Measurements from ENCODE around the gene GNL1. TPM values are rescaled to one million over a fixed set of nuclear protein-coding genes. Genes with fewer than 3 reads are reported as not detected.

The GNL1 gene
- total and polyA plus RNA-seq, 2 of the 8 experiments (the other 6 are each of a cell fraction or from before 2014, with no cell fraction given) = 42.4 to 67.8 TPM

GRCh38 chr6:30572148-30572547, 15.9 kb upstream of the GNL1 start:
- Histone ChIP-seq H3K4me2 (ENCODE audit: insufficient read depth in 1 of 2, low read depth in 2 of 2, low read length in 2 of 2) (peak overlapping the region; percentile 91 to 93), H3K4ac (replicated peaks; ENCODE audit: insufficient read length, low read depth, low read length) (no peak overlapping the region)

More at GRCh38 chr6:30572148-30572547, 15.9 kb upstream of the GNL1 start:
- H4K20me1 ChIP-seq (replicated peaks in 1 of 2; ENCODE audit: control insufficient read depth in 1 of 2, insufficient read depth in 2 of 2, low read length in 2 of 2) = peaks cover 0 to 20% of the 10 kb centered on the region in 2 experiments
- no peak overlapping the region for H2BK120ac ChIP-seq (replicated peaks; ENCODE audit: low read depth, low read length)
- no peak overlapping the region for H2BK15ac ChIP-seq (ENCODE audit: low read length)
- peaks cover 9% of the 10 kb centered on the region; the same call in 1 of the 2 replicates for H3K23me2 ChIP-seq (ENCODE audit: low read depth, low read length)
- no peak overlapping the region for H2AK5ac ChIP-seq (ENCODE audit: low read depth, low read length)
- no peak for DNase-seq (ENCODE audit: low read depth in 1 of 2, low spot score in 2 of 2)
- H2BK12ac ChIP-seq (ENCODE audit: low read depth, low read length) = no peak overlapping the region
- no peak overlapping the region for H3K18ac ChIP-seq (ENCODE audit: extremely low read depth, low read length)
- H3K23ac ChIP-seq (ENCODE audit: insufficient read length) = no peak overlapping the region
- ChIA-PET POLR2A (ENCODE audit: partially characterized antibody) (interaction anchor here (0.8 to 3.5 kb wide), 3 partner anchors 23 to 44 kb away, joined by 3 to 34 read pairs (median 3); no protein-coding TSS in a partner anchor), CTCF (ENCODE audit: partially characterized antibody) (no interaction called here)
- H3K79me1 ChIP-seq (ENCODE audit: low read depth, low read length) = peaks cover 17% of the 10 kb centered on the region
- H3K4me3 ChIP-seq (ENCODE audit: extremely low read depth in 1 of 4, insufficient read depth in 2 of 4, low read depth in 3 of 4, low read length in 4 of 4) = peak overlapping the region; percentile 88 to 98 (median 95)
- peaks cover 23 to 49% of the 10 kb centered on the region in 2 experiments for H3K79me2 ChIP-seq (ENCODE audit: control insufficient read depth in 1 of 2, insufficient read depth in 2 of 2, low read length in 2 of 2)
- peak overlapping the region in 3 of 4 experiments; percentile 94 to 98 (median 95); a peak in 5 of 7 replicates for H3K9ac ChIP-seq (replicated peaks in 1 of 4; ENCODE audit: extremely low read depth in 1 of 4, low read depth in 3 of 4, low read length in 3 of 4)
- no peak overlapping the region for H2BK20ac ChIP-seq (ENCODE audit: low read length)
- H3K36me3 ChIP-seq (ENCODE audit: control insufficient read depth in 2 of 4, insufficient read depth in 4 of 4, low read length in 3 of 4) = peaks cover 0 to 16% (median 7%) of the 10 kb centered on the region in 4 experiments; a peak in 5 of 8 replicates
- H3K27me3 ChIP-seq (replicated peaks in 1 of 4; ENCODE audit: control insufficient read depth in 3 of 4, extremely low read depth in 1 of 4, insufficient read depth in 3 of 4, low read length in 3 of 4) = no peaks in the 10 kb centered on the region
- no peak overlapping the region for H2AFZ ChIP-seq (ENCODE audit: low read length)
- no peak overlapping the region for H4K8ac ChIP-seq (ENCODE audit: extremely low read depth, insufficient read depth, low read length)
- no peak overlapping the region for H4K91ac ChIP-seq (replicated peaks; ENCODE audit: insufficient read length, low read length)
- peaks cover 0 to 4% (median 2%) of the 10 kb centered on the region in 4 experiments; a peak in 5 of 7 replicates for H3K4me1 ChIP-seq (replicated peaks in 1 of 4; ENCODE audit: control insufficient read depth in 3 of 4, insufficient read depth in 4 of 4, low read length in 3 of 4)
- no peak overlapping the region for H2BK5ac ChIP-seq (ENCODE audit: low read depth, low read length)
- H3K9me3 ChIP-seq (ENCODE audit: insufficient read depth in 2 of 2, low read depth in 1 of 2, low read length in 1 of 2) = no peaks in the 10 kb centered on the region
- H3K27ac ChIP-seq (ENCODE audit: low read depth, low read length) = no peak overlapping the region
- no peak for FAIRE-seq
- H4K5ac ChIP-seq (ENCODE audit: insufficient read length, low read depth, low read length) = no peak overlapping the region
- TF ChIP-seq RFX5 (IDR thresholded peaks at IDR 0.05; ENCODE audit: borderline replicate concordance, low read depth, low read length) (no peak), SP4 (IDR thresholded peaks at IDR 0.05; ENCODE audit: low read length) (no peak), ZNF274 (IDR thresholded peaks at IDR 0.05; ENCODE audit: borderline replicate concordance, extremely low read depth, low read length) (no peak), CTCF (IDR thresholded peaks at IDR 0.05; ENCODE audit: control extremely low read depth in 1 of 3, insufficient read depth in 1 of 3, low read depth in 1 of 3, low read length in 3 of 3) (no peak)
- no peak overlapping the region for H3K56ac ChIP-seq (replicated peaks; ENCODE audit: insufficient read length, low read depth, low read length)
- H3K14ac ChIP-seq (ENCODE audit: insufficient read length) = no peak overlapping the region

All from H1 (cell line).